ENCODE measurements around the gene CEP131. TPM values are rescaled to one million over a fixed set of nuclear protein-coding genes. Genes with fewer than 3 reads are reported as not detected.
A peak's percentile ranks its signal among the peaks of the same experiment; 100 is the strongest.

Gene CEP131
- total and polyA plus RNA-seq, 8 donors = 4.8 to 75.0 (median 12.1) TPM

GRCh38 chr17:81233811-81234505 lies 11.2 kb upstream of the CEP131 start:
- peak in 1 of 2 donors; percentile 2 for DNase-seq
- H3K9me3 ChIP-seq = no peaks in the 10 kb centered on the region

GRCh38 chr17:81233316-81233715 lies 10.6 kb upstream of the CEP131 start:
- peak in 1 of 2 donors; percentile 1 for DNase-seq
- H3K36me3 ChIP-seq = peaks cover 41 to 82% (median 78%) of the 10 kb centered on the region in 4 donors
- H3K9me3 ChIP-seq = no peaks in the 10 kb centered on the region
- TF ChIP-seq EP300 (IDR thresholded peaks at IDR 0.05) = no peak
- TF ChIP-seq POLR2A (IDR thresholded peaks at IDR 0.05) = no peak
- TF ChIP-seq CTCF (IDR thresholded peaks at IDR 0.05) = no peak
- TF ChIP-seq POLR2AphosphoS5 (IDR thresholded peaks at IDR 0.05) = no peak
- intact Hi-C loops (cut with DNase I; ENCODE audit: low total_unique reads) = loop anchor here (10.0 kb wide), 1 partner anchor 89 kb away; no protein-coding TSS in a partner anchor
- H3K27ac ChIP-seq = no peak overlapping the region
- WGBS, 5 donors = 91 to 98% (median 94%) methylated on average over 12 to 17 of the region's 17 CpGs
- no peak overlapping the region for H3K4me3 ChIP-seq
- H3K4me1 ChIP-seq = peaks cover 17 to 35% (median 30%) of the 10 kb centered on the region in 4 donors
- H3K27me3 ChIP-seq = no peaks in the 10 kb centered on the region

More at GRCh38 chr17:81233811-81234505, 11.2 kb upstream of the CEP131 start:
- Histone ChIP-seq H3K36me3 (peaks cover 41 to 75% (median 72%) of the 10 kb centered on the region in 4 donors), H3K27ac (no peak overlapping the region), H3K4me1 (peaks cover 18 to 33% (median 30%) of the 10 kb centered on the region in 4 donors), H3K4me3 (no peak overlapping the region), H3K27me3 (no peaks in the 10 kb centered on the region)
- TF ChIP-seq CTCF (IDR thresholded peaks at IDR 0.05) (no peak), POLR2AphosphoS5 (IDR thresholded peaks at IDR 0.05) (no peak), POLR2A (IDR thresholded peaks at IDR 0.05) (no peak), EP300 (IDR thresholded peaks at IDR 0.05) (no peak)
- intact Hi-C loops (cut with DNase I; ENCODE audit: low total_unique reads) = loop anchor here (10.0 kb wide), 1 partner anchor 89 kb away; no protein-coding TSS in a partner anchor
- WGBS, 5 donors = 77 to 83% (median 79%) methylated on average over 9 to 21 of the region's 21 CpGs

GRCh38 chr17:81232616-81233241 lies 10.0 kb upstream of the CEP131 start:
- Histone ChIP-seq H3K4me1 (peaks cover 11 to 29% (median 24%) of the 10 kb centered on the region in 4 donors), H3K36me3 (peaks cover 41 to 83% (median 81%) of the 10 kb centered on the region in 4 donors), H3K27ac (no peak overlapping the region), H3K27me3 (no peaks in the 10 kb centered on the region), H3K4me3 (no peak overlapping the region), H3K9me3 (no peaks in the 10 kb centered on the region)
- no peak for DNase-seq
- WGBS, 5 donors = 89 to 95% (median 92%) methylated on average over 8 to 19 of the region's 19 CpGs
- intact Hi-C loops (cut with DNase I; ENCODE audit: low total_unique reads) = loop anchor here (10.0 kb wide), 1 partner anchor 88 kb away; no protein-coding TSS in a partner anchor
- TF ChIP-seq EP300 (IDR thresholded peaks at IDR 0.05) (no peak), CTCF (IDR thresholded peaks at IDR 0.05) (no peak)

- Histone ChIP-seq H3K27ac (no peak overlapping the region), H3K36me3 (peaks cover 41 to 83% (median 80%) of the 10 kb centered on the region in 4 donors), H3K9me3 (no peaks in the 10 kb centered on the region), H3K27me3 (no peaks in the 10 kb centered on the region), H3K4me3 (no peak overlapping the region), H3K4me1 (peaks cover 4 to 21% (median 16%) of the 10 kb centered on the region in 4 donors)
- DNase-seq = no peak
- no peak for TF ChIP-seq POLR2AphosphoS5 (IDR thresholded peaks at IDR 0.05)
- no peak for TF ChIP-seq EP300 (IDR thresholded peaks at IDR 0.05)
- no peak for TF ChIP-seq POLR2A (IDR thresholded peaks at IDR 0.05)
- TF ChIP-seq CTCF (IDR thresholded peaks at IDR 0.05) = no peak
- 89 to 95% (median 93%) methylated on average over 29 to 43 of the region's 43 CpGs for WGBS, 5 donors
- intact Hi-C loops (cut with DNase I; ENCODE audit: low total_unique reads) = loop anchor here (10.0 kb wide), 1 partner anchor 87 kb away; no protein-coding TSS in a partner anchor
Observed at GRCh38 chr17:81231766-81232581, 9.2 kb upstream of the CEP131 start.
